ENCODE data around the gene PFDN1. TPM values are rescaled to one million over a fixed set of nuclear protein-coding genes. Genes with fewer than 3 reads are reported as not detected.

The PFDN1 gene
- total and polyA plus RNA-seq, 2 experiments from 2014 or later, result 119 to 256 TPM

DNA sequence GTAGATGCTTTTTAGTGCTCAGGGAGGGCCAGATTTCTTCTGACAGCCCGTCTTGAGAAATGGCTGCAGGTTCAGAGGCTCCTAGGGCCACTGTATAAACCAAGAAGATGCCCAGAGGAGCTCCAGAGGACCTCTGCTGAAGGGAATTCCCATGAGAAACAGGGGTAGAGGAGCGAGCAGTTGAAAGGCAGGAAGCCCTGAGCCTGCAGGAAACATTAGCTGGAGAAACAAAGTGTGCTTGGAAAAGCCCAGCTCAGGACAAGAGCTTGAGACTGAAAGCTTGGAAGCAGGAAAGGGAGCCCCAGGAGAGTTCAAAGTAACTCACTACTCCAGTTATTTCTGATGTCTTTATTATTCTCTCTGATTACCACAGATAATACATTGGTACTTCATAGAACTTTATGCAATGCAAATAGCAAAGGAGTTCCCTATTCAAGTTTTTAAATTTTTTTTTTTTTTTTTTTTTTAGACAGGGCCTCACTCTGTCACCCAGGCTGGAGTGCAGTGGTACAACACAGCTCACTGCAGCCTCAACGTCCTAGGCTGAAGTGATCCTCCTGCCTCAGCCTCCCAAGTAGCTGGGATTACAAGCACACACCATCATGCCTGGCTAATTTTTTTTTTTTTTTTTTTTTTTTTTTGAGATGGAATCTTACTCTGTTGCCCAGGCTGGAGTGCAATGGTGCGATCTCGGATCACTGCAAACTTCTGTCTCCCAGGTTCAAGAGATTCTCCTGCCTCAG, 27.0 kb upstream of the PFDN1 start (continued):
- TF ChIP-seq EZH2 (IDR thresholded peaks at IDR 0.05; ENCODE audit: low read depth, unreplicated experiment) (no peak), NANOG (IDR thresholded peaks at IDR 0.05; ENCODE audit: borderline replicate concordance) (no peak), STAT1 (IDR thresholded peaks at IDR 0.05; ENCODE audit: unreplicated experiment) (no peak)
- TF ChIP-seq, protein P1, sequence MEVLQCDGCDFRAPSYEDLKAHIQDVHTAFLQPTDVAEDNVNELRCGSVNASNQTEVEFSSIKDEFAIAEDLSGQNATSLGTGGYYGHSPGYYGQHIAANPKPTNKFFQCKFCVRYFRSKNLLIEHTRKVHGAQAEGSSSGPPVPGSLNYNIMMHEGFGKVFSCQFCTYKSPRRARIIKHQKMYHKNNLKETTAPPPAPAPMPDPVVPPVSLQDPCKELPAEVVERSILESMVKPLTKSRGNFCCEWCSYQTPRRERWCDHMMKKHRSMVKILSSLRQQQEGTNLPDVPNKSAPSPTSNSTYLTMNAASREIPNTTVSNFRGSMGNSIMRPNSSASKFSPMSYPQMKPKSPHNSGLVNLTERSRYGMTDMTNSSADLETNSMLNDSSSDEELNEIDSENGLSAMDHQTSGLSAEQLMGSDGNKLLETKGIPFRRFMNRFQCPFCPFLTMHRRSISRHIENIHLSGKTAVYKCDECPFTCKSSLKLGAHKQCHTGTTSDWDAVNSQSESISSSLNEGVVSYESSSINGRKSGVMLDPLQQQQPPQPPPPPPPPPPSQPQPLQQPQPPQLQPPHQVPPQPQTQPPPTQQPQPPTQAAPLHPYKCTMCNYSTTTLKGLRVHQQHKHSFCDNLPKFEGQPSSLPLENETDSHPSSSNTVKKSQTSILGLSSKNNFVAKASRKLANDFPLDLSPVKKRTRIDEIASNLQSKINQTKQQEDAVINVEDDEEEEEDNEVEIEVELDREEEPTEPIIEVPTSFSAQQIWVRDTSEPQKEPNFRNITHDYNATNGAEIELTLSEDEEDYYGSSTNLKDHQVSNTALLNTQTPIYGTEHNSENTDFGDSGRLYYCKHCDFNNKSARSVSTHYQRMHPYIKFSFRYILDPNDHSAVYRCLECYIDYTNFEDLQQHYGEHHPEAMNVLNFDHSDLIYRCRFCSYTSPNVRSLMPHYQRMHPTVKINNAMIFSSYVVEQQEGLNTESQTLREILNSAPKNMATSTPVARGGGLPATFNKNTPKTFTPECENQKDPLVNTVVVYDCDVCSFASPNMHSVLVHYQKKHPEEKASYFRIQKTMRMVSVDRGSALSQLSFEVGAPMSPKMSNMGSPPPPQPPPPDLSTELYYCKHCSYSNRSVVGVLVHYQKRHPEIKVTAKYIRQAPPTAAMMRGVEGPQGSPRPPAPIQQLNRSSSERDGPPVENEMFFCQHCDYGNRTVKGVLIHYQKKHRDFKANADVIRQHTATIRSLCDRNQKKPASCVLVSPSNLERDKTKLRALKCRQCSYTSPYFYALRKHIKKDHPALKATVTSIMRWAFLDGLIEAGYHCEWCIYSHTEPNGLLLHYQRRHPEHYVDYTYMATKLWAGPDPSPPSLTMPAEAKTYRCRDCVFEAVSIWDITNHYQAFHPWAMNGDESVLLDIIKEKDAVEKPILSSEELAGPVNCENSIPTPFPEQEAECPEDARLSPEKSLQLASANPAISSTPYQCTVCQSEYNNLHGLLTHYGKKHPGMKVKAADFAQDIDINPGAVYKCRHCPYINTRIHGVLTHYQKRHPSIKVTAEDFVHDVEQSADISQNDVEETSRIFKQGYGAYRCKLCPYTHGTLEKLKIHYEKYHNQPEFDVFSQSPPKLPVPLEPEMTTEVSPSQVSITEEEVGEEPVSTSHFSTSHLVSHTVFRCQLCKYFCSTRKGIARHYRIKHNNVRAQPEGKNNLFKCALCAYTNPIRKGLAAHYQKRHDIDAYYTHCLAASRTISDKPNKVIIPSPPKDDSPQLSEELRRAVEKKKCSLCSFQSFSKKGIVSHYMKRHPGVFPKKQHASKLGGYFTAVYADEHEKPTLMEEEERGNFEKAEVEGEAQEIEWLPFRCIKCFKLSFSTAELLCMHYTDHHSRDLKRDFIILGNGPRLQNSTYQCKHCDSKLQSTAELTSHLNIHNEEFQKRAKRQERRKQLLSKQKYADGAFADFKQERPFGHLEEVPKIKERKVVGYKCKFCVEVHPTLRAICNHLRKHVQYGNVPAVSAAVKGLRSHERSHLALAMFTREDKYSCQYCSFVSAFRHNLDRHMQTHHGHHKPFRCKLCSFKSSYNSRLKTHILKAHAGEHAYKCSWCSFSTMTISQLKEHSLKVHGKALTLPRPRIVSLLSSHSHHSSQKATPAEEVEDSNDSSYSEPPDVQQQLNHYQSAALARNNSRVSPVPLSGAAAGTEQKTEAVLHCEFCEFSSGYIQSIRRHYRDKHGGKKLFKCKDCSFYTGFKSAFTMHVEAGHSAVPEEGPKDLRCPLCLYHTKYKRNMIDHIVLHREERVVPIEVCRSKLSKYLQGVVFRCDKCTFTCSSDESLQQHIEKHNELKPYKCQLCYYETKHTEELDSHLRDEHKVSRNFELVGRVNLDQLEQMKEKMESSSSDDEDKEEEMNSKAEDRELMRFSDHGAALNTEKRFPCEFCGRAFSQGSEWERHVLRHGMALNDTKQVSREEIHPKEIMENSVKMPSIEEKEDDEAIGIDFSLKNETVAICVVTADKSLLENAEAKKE (CRISPR knock-in tag; IDR thresholded peaks at IDR 0.05), result no peak

DNA sequence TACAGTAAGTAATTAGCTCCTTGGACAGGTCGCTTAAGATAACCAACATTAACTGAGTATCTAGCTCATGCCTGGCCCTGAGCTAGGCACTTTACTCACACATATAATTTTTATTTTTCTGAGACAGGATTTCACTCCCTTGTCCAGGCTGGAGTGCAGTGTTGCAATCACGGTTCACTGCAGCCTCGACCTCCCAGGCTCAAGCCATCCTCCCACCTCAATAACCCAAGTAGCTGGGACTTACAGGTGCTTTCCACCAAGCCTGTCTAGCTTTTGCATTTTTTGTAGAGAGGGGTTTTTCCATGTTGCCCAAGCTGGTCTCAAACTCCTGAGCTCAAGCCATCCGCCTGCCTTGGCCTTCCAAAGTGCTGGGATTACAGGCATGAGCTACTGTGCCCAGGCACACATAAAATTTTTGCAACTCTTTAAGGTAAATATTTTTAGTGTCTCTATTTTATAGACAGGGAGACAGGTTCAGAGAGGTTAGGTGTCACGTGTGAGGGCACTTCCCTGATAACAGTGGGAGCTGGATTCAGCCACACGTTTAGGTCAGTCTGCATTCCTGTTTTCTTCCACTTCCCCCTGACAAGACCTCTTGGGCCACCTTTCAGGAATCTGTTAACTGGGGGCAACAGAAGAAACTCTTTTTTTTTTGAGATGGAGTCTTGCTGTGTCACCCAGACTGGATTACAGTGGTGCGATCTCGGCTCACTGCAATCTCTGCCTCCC, 25.3 kb upstream of the PFDN1 start:
- DNase-seq (ENCODE audit: low spot score) (no peak), ATAC-seq (peak; percentile 33; the same call in 2 of the 3 replicates)
- Histone ChIP-seq H3K79me2 (replicated peaks; ENCODE audit: insufficient read depth) (no peaks in the 10 kb centered on the region), H3K27ac (ENCODE audit: low read depth) (no peak overlapping the region), H3K27me3 (ENCODE audit: insufficient read depth) (no peaks in the 10 kb centered on the region), H3F3A (replicated peaks; ENCODE audit: low read depth) (no peaks in the 10 kb centered on the region), H3K4me2 (no peak overlapping the region), H3K9me2 (ENCODE audit: insufficient read depth) (no peaks in the 10 kb centered on the region), H3K36me3 (ENCODE audit: insufficient read depth) (no peaks in the 10 kb centered on the region), H2AFZ (peak overlapping the region; percentile 67), H3K4me1 (ENCODE audit: insufficient read depth) (peaks cover 5% of the 10 kb centered on the region; the same call in 1 of the 2 replicates), H3K4me3 (no peak overlapping the region), H4K20me1 (replicated peaks; ENCODE audit: insufficient read depth) (no peaks in the 10 kb centered on the region)
- Mint-ChIP-seq H3K27ac (no peak overlapping the region), H3K4me3 (no peak overlapping the region), H3K27me3 (ENCODE audit: insufficient read depth, low read depth, poor library complexity) (peaks cover 5% of the 10 kb centered on the region), H3K9me3 (no peaks in the 10 kb centered on the region), H3K36me3 (ENCODE audit: low read depth) (no peaks in the 10 kb centered on the region), H3K4me1 (peaks cover 16% of the 10 kb centered on the region)
- no peak for TF ChIP-seq STAT1 (IDR thresholded peaks at IDR 0.05; ENCODE audit: unreplicated experiment)
- TF ChIP-seq ZNF331 (CRISPR knock-in tag; IDR thresholded peaks at IDR 0.05; ENCODE audit: low read depth), result no peak
- no peak for TF ChIP-seq EZH2 (IDR thresholded peaks at IDR 0.05; ENCODE audit: low read depth, unreplicated experiment)
- no peak for TF ChIP-seq POLR2AphosphoS5 (IDR thresholded peaks at IDR 0.05; ENCODE audit: low read depth)
- TF ChIP-seq ZNF114 (CRISPR knock-in tag; IDR thresholded peaks at IDR 0.05), result no peak
- no peak for TF ChIP-seq NANOG (IDR thresholded peaks at IDR 0.05; ENCODE audit: borderline replicate concordance)
- TF ChIP-seq EZH2phosphoT487 (IDR thresholded peaks at IDR 0.05; ENCODE audit: unreplicated experiment), result no peak

Data from GM23338 (cell line).